PC-9 (cell line): ENCODE data around the gene RBMS3.

Source experiments
- CTCF ChIP-seq: fragments of 200-600 bp; sonication (generic); conservative IDR thresholded peaks from 2 replicates; pipeline ENCODE4 v1.6.1; 2017; ENCODE audit warnings: mixed run types, antibody characterized with exemption, mild to moderate bottlenecking, moderate library complexity
- EZH2 ChIP-seq: fragments of 200-600 bp; sonication (generic); IDR thresholded peaks from 2 replicates; pipeline ENCODE4 v1.8.0; 2017; ENCODE audit warnings: antibody characterized with exemption, low read depth

GRCh38 chr3:29922992-29923746 lies 642.3 kb downstream of the RBMS3 start:
- TF ChIP-seq CTCF (no peak), EZH2 (no peak)
